Tibial nerve (tissue), 4 donors: ENCODE measurements around the gene ALG2.

Experiments
- CTCF ChIP-seq, 5 experiments: fragments of 200-600 bp in 3 of 5; fragments of 450-650 bp in 2 of 5; sonication (generic) in 3 of 5; IDR thresholded peaks; one replicate each; pipeline ENCODE4 v1.5.1; 2016 to 2019; ENCODE audit warnings: antibody characterized with exemption in 5 of 5, mild to moderate bottlenecking in 3 of 5, moderate library complexity in 2 of 5
- EP300 ChIP-seq, 2 donors: sonication (generic); formaldehyde crosslinking; IDR thresholded peaks; one replicate each; pipeline ENCODE4 v1.6.1; 2017; ENCODE audit warnings: antibody characterized with exemption in 2 of 2, mild to moderate bottlenecking in 1 of 2

- no peak for TF ChIP-seq EP300 (IDR thresholded peaks at IDR 0.05)
- no peak for TF ChIP-seq CTCF (IDR thresholded peaks at IDR 0.05)
These were observed 33.9 kb upstream of the ALG2 start for GRCh38 chr9:99255651-99256050.
